Measurements from ENCODE around the gene CLEC16A.

DNA sequence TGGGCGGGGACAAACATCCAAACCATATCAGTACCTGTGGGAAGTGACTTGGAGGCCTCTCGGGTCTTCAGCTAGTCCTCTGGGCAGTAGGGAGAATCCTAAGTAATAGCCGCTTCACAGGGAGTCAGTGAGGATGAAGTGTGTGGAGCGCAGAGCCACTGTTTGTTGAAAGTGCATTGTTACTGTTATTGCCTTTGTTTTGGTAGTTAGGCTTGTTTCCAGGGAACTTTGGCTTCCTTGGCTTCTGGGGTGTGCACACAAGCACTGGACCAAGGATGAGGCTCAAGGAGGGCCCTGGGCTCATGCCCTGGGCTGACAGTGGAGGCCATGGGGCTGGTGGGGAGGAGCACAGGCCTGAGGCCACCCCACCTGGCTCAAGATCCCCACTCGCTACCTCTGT is 141.6 kb downstream of the CLEC16A start:
- TF ChIP-seq NRF1 (conservative IDR thresholded peaks at IDR 0.05 in 1 of 2, IDR thresholded peaks at IDR 0.05 in 1 of 2): no peak
- no peak for TF ChIP-seq EZH2 (IDR thresholded peaks at IDR 0.05; ENCODE audit: borderline replicate concordance, low read depth, low read length)

Data from K562 (cell line).